HG03135 (cell line): Measurements from ENCODE around the gene HDDC3.
A peak's percentile ranks its signal among the peaks of the same experiment; 100 is the strongest.
"Not testable (repeated sequence)": the region's sequence is repeated elsewhere in the genome, so short reads cannot be mapped to it uniquely, and the experiment has no call there.

Source experiments
- ATAC-seq: cut with Tn5 transposase; IDR thresholded peaks from one replicate; pipeline ENCODE4 v1.9.1; 2021; ENCODE audit warnings: mild to moderate bottlenecking, moderate library complexity; ENCODE audit not compliant: unreplicated experiment

HDDC3 gene

GRCh38 chr15:90910441-90911301 lies 21.7 kb downstream of the HDDC3 start:
- ATAC-seq = no peak

- ATAC-seq = no peak
These were observed 22.4 kb downstream of the HDDC3 start for GRCh38 chr15:90909976-90910375.

DNA sequence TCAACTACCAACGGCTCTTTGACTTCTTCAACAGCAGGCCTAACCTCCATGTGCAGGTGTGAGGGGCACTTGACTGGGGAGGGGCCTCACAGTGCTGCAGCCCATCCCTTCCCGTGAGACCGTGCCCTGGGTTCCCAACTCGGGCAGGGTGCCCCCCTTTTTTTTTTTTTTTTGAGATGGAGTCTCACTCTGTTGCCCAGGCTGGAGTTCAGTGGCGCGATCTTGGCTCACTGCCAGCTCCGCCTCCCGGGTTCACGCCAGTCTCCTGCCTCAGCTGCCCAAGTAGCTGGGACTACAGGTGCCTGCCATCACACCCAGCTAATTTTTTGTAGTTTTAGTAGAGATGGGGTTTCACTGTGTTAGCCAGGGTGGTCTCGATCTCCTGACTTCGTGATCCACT lies 22.9 kb downstream of the HDDC3 start:
- not testable (repeated sequence) for ATAC-seq

DNA sequence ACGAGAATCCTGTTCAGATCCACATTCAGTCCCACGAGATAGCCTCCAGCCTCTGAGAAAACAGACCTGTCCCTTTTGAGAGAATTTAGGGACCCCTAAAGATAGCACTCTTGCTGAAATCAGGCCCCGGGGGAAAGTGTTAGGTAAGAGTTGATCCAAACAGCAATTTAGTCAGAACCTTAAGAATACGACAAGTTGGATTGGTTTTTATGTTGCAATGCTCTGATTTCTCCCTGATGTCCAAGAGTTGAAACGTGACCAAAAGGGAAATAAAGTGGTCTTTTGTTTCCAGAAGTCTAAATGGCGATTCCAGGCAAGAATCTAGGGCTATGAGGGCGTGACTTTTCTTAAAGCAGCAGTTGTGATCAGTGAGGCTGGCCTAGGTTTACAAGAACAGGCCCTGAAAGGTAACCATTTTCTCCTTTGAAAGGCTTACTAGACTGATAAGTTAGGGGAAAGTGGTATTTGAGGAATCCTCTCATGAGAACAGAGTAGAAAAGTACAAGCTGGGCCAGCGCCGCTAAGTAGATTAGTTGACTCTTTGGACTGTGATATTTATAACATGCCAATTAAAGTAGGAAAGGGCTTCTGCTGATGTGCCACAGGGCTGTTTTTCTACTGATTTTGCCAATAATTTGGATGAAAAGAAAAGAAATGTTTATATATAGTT lies 24.4 kb downstream of the HDDC3 start:
- ATAC-seq = no peak

- no peak for ATAC-seq
These were observed 25.2 kb downstream of the HDDC3 start for GRCh38 chr15:90907051-90907660.

GRCh38 chr15:90906181-90906849 lies 26.0 kb downstream of the HDDC3 start:
- ATAC-seq = no peak

- ATAC-seq = no peak
These were observed 26.8 kb downstream of the HDDC3 start for GRCh38 chr15:90905306-90906180.

- ATAC-seq = no peak
These were observed 27.6 kb downstream of the HDDC3 start for GRCh38 chr15:90904746-90905145.

- ATAC-seq = no peak
These were observed 28.4 kb downstream of the HDDC3 start for GRCh38 chr15:90903733-90904536.

- ATAC-seq = peak; percentile 54
These were observed 29.3 kb downstream of the HDDC3 start, which contains the start of gene MAN2A2 for GRCh38 chr15:90902840-90903732. Gene MAN2A2 (plus strand): TSS chr15:90903302. CDS start chr15:90904208, 906 bp downstream.

DNA sequence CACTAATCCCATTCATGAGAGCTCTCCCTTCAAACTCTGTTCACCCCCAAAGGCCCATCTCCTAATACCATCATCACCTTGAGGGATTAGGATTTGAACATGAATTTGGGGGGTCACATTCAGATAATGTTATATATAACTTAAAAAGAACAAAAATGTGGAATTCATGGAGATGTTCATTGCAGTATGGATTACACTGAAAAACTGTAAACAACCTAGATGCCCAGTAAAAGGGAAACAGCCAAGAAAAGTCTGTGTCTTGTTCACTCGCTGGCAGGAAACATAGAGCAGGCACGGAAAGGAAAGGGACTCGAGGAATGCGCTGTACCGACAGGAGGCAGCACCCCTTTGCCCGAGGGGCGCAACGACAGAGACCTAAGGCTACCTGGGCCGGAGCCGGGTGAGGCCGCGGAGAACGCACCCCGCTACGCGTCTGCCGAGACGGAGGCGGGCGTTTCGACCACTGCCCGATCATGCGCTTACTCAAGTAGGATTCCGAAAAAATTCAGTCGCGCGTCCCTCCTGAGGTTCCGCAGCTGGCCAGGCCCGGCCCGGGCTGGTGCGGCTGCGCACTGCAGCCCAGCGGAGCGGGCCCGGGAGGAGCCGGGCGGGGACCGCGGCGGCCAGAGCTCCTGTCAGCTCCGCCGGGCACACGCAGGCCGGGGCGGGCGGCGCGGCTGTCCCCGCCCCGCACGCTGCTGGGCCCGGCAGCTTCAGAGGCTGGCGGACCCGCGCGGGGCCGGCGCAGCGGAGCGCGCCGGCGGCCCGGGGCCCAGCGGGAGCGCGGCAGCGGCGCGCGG lies 30.1 kb downstream of the HDDC3 start:
- ATAC-seq = peak; percentile 59

DNA sequence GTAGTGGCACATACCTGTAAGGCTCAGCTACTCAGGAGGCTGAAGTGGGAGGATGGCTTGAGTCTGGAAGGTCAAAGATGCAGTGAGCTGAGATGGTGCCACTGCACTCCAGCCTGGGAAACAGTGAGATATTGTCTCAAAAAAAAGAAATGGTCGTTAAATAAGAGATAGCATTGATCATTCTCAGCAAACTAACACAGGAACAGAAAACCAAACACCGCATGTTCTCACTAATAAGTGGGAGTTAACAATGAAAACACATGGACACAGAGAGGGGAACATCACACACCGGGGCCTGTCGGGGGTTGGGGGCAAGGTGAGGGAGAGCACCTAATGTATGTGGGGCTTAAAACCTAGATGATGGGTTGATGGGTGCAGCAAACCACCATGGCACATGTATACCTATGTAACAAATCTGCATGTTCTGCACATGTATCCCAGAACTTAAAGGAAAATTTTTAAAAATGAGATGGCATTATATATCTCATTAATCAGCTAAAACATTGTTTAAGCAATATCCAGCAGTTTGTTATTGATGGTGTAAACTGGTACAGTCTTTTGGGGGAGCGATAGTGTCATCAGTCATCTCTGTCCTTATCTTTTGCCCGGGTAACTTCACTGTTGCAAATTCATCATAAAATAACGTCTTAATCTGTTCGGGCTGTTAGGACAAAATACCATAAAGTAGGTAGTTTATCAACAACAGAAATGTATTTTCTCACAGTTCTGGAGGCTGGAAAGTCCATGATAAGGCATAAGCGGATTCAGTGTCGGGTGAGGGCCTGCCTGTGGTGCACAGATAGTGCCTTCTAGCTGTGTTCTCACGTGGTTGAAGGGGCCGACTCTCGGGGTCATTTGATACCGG lies 30.9 kb downstream of the HDDC3 start:
- no peak for ATAC-seq

DNA sequence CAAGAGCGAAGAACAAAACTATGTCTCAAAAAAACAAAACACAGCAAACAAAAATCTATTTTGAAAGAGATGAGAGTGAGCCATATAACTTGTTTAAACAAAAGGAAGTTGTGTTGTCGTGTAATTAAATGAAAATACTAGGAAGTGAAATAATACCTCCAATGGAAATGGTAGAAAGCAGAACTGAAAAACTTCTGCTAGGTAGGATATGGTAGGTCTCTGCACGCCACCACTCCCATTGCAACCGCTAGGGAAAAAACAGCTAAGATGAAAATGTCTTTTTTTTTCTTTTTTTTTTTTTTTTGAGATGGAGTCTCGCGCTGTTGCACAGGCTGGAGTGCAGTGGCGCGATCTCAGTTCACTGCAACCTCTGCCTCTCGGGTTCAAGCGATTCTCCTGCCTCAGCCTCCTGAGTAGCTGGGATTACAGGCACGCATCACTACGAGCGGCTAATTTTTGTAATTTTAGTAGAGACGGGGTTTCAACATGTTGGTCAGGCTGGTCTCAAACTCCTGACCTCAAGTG lies 35.2 kb downstream of the HDDC3 start:
- not testable (repeated sequence) for ATAC-seq

GRCh38 chr15:90895571-90896117 lies 36.7 kb downstream of the HDDC3 start:
- ATAC-seq = no peak

DNA sequence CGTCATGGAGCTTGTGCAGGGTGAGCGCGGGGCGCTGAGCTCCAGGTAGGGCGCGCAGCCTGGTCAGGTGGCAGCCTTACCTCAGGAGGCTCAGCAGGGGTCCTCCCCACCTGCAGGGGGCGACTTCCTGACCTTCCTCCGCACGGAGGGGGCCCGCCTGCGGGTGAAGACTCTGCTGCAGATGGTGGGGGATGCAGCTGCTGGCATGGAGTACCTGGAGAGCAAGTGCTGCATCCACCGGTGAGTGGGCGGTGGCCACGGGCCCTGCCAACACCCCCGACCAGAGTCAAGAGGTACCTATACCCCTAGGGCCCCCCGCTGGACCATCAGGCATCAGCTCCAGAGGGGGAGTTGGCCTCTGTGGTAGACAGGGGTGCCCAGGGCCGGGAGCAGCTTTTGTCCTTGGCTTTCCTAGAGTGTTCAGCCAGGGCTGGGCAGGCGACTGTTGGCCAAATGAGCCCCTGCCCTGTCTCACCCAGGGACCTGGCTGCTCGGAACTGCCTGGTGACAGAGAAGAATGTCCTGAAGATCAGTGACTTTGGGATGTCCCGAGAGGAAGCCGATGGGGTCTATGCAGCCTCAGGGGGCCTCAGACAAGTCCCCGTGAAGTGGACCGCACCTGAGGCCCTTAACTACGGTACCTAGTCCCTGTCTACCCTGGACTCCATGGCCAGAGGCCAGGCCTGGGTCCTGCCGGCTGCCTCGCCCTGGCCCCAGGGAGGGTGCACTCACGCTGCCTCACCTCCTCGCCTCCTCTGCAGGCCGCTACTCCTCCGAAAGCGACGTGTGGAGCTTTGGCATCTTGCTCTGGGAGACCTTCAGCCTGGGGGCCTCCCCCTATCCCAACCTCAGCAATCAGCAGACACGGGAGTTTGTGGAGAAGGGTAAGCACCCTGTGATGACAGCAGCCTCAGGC lies 38.9 kb downstream of the HDDC3 start:
- no peak for ATAC-seq
